ENCODE results near the gene SDE2.

- TF ChIP-seq POLR2A (IDR thresholded peaks at IDR 0.05) = no peak
- no peak for TF ChIP-seq CTCF (IDR thresholded peaks at IDR 0.05)
Observed at GRCh38 chr1:226048886-226049285, 49.7 kb upstream of the SDE2 start.

All from transverse colon (tissue), 3 donors.